ENCODE measurements around the gene PTCHD1.

DNA sequence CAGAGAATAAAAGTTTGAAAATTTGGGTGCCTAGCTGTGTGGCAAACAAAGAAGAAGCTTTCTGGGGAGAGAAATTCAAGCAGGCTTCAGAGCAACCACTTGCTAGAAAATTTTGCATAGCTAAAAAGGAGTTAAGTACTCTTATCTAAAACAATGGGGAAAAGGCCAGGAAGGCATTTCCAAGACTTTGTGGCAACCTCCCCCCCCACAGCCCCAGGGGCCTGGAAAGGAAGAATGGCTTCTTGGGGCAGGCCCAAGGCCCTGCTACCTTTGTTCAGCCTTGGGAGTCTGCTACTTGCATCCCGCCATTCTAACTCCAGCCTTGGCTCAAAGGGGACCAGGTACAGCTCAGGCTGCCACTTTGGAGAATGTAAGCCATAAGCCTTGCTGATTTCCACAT, 102.2 kb downstream of the PTCHD1 start:
- TF ChIP-seq YY1 (IDR thresholded peaks at IDR 0.05; ENCODE audit: insufficient read depth, insufficient read length) (no peak), ZNF274 (IDR thresholded peaks at IDR 0.05; ENCODE audit: low read depth, low read length) (no peak)
